ENCODE results near the gene TMEM8B.
"Not testable (repeated sequence)": the region's sequence is repeated elsewhere in the genome, so short reads cannot be mapped to it uniquely, and the experiment has no call there.

The TMEM8B gene

DNA sequence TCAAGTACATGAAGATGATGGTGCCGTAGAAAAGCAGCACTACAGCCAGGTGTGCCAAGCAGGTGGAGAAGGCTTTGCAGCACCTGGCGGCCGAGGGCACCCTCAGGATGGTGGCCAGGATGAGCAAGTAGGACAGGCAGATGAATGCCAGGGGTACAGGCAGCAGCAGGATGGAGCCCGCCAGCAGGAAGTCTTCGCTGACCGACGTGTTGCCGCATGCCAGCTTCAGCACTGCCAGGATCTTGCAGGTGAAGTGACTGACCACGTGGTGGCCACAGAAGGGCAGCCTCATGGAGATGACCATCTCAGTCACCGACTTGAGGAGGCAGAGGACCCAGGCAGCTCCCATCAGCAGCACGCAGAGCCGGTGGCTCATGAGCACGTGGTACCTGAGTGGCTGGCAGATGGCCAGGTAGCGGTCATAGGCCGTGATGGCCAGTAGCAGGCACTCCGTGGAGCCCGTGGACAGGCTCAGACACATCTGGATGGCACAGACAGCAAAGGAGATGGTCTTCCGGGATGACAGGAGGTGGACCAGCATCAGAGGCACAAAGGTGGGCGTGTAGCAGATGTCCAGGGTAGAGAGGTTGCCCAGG lies 40.7 kb downstream of the TMEM8B start:
- no peak for DNase-seq

GRCh38 chr9:35870351-35870923 lies 41.4 kb downstream of the TMEM8B start, which contains the start of gene OR13J1:
Gene OR13J1, minus strand, starts transcription at chr9:35870401. Its CDS starts 0 bp downstream, at chr9:35870401.
- no peak for DNase-seq

GRCh38 chr9:35871545-35871944 lies 42.5 kb downstream of the TMEM8B start:
- no peak for DNase-seq

DNA sequence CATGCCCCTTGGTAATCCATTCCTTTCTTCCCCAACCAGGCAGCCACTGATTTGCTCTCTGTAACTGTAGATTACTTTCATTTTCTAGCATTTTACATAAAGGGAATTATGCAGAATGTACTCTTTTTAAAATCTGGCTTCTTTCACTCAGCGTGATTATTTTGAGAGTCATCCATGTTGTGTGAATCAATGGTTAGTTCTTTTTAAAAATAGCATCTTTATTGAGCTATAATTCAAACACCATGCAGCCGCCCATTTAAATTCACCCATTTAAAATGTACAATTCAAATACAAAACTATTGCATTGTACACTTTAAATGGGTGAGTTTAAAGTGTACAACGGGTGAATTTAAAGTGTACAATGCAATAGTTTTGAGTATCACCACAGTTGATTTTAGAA lies 43.5 kb downstream of the TMEM8B start:
- no peak for DNase-seq

DNA sequence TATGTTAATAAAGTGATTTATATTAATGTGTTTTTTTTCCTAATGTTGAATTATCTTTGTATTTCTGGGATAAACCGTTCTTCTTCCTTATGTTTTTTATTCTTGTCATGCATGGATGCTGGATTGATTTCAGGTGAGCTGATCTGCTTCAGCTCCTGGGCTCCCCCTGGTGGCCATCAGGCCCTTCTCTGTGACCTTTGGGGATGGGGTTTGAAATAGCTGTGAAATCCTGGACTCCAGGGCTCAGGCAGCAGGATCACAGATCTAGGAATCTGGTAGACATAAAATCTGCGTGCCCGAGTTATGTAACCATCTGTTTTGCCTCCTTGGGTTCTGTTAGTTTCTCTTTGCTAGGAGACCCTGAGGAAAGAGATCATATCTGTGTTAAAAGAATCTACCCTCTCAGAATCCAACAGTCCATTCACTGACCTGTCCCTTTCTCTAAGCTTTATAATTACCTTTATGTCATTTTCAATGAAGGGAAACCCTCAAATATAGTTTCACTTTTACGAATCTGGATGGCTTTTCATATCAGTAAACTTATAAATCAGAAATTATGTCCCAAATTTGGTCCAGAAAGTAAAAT lies 53.3 kb downstream of the TMEM8B start:
- DNase-seq, result no peak

DNA sequence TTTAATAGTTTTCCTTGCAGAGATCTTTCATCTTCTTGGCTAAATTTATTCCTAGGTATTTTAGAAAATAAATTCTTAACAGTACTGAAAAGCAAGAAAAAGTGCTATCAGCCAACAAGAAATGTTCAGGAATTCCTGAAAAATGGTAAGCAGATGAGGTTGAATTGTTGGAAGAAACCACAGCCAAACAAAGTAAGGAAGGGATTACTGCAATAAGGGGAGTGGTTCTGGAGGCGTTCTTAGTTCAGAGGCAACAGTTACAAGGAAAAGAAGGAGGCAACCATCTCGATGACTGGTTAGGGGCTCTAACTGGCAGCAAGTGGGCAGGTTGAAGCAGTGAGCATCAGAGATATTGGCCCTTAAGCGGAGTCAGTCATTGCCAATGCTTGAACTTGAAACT lies 54.0 kb downstream of the TMEM8B start:
- no peak for DNase-seq

GRCh38 chr9:35884908-35885307 lies 55.9 kb downstream of the TMEM8B start:
- DNase-seq, result not testable (repeated sequence)

DNA sequence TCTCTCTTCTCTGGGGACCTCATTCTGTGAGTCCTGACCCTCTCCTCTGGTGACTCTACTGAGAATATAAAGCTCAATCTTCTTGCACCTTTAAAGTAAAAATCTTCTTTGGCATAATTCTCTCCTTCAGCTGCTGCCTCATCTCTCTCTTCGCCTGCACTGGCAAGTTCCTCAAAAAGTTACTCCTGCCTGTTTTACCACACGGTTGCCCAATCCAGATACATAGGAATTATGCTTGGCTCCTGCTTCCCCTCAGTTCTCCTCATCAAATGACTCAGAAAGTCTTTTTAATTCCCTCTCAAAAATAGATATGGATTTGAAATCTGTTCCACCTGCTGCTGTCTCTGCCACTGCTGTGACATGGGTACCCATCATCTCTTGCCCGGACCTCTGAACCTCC lies 62.6 kb downstream of the TMEM8B start:
- DNase-seq, result no peak

GRCh38 chr9:35892051-35892450 lies 63.0 kb downstream of the TMEM8B start:
- no peak for DNase-seq

GRCh38 chr9:35896570-35896969 lies 67.5 kb downstream of the TMEM8B start:
- DNase-seq, result no peak

GRCh38 chr9:35897376-35898099 lies 68.5 kb downstream of the TMEM8B start:
- DNase-seq, result not testable (repeated sequence)

- DNase-seq, result no peak
Measured at GRCh38 chr9:35898337-35898736, 69.3 kb downstream of the TMEM8B start.

DNA sequence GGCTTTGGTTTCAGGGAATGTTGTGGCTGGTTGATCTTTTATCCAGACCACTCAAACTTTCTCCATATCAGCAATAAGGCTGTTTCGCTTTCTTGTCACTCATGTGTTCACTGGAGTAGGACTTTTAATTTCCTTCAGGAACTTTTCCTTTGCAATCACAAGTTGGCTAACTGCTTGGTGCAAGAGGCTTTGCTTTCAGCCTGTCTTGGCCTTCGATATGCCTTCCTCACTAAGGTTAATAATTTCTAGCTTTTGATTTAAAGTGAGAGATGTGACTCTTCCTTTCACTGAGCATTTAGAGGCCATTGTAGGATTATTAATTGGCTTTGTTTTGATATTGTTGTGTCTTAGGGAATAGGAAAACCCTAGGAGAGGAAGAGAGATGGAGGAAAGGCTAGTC lies 70.0 kb downstream of the TMEM8B start:
- DNase-seq, result no peak

- peak; percentile 43 for DNase-seq
Measured at GRCh38 chr9:35903049-35903448, 74.0 kb downstream of the TMEM8B start.

DNA sequence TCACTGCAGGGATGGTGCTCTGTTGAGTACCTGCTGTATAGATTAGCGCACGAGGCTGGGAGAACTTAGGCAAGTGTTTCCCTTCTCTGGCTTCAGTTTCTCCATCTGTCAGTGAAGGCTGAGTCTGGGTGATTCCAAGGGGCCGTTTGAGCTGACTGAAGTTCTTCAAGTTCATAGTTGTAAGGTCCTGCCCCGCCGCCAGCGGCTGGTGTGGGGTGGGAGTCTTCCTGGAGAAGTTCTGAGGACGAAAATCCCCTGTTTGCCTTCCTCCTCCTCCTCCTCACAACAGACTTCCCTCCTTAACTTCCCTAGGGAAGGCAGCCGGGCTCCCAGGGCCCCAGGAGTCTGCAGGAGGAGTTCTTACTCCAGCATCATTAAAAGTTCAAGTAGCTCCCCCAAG lies 75.3 kb downstream of the TMEM8B start:
- no peak for DNase-seq

- DNase-seq, result peak; percentile 47
Measured at GRCh38 chr9:35905051-35905781, 76.2 kb downstream of the TMEM8B start.

- DNase-seq, result peak; percentile 47
Measured at GRCh38 chr9:35905912-35906679, 77.1 kb downstream of the TMEM8B start, which contains the start of gene HRCT1. Gene HRCT1, plus strand, starts transcription at chr9:35906202. Its CDS starts 86 bp downstream, at chr9:35906288.

- DNase-seq, result no peak
Measured at GRCh38 chr9:35906923-35907699, 78.1 kb downstream of the TMEM8B start.

GRCh38 chr9:35907711-35908503 lies 78.9 kb downstream of the TMEM8B start:
- DNase-seq, result peak; percentile 33

- no peak for DNase-seq
Measured at GRCh38 chr9:35908504-35909125, 79.6 kb downstream of the TMEM8B start.
